Skeletal muscle cell (primary cell): ENCODE data around the gene RCOR3.

Experiments
- DNase-seq: peaks from one replicate; pipeline ENCODE4 v3.0.0-alpha.2; 2010; ENCODE audit warnings: low read depth
- H3K4me3 ChIP-seq: 2 replicates; pipeline ENCODE4 v1.5.1; 2011; ENCODE audit warnings: low read depth, mild to moderate bottlenecking, control low read depth, low read length, moderate library complexity

RCOR3 gene

GRCh38 chr1:211356723-211357407, 97.7 kb downstream of the RCOR3 start:
- DNase-seq = peak; percentile 36

GRCh38 chr1:211358685-211359084, 99.5 kb downstream of the RCOR3 start:
- H3K4me3 ChIP-seq = no peak overlapping the region
- DNase-seq = no peak

More at GRCh38 chr1:211356723-211357407, 97.7 kb downstream of the RCOR3 start:
- no peak overlapping the region for H3K4me3 ChIP-seq

GRCh38 chr1:211359876-211360275, 100.7 kb downstream of the RCOR3 start:
- H3K4me3 ChIP-seq = no peak overlapping the region
- DNase-seq = no peak

GRCh38 chr1:211361202-211361601, 102.0 kb downstream of the RCOR3 start:
- H3K4me3 ChIP-seq = no peak overlapping the region
- DNase-seq = no peak
